ENCODE measurements around the gene ZNF593.

DNA sequence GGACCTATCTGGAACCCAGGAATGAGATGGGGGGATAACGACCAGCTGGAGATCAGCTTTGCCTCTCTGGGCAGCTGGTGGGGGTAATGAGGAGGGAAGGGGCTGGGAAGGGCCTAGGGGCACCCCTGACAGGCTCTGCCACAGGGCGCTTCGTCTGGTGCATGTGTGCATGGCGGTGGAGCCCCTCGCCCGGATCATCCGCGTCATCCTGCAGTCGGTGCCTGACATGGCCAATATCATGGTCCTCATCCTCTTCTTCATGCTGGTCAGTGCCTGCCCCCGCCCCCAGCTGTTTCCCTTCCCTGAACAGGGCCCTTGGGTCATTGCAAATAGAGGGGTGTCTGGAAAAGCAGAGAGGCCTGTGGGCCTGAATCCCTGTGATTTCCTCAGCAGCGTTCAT, 28.1 kb downstream of the ZNF593 start:
- TF ChIP-seq MAZ (IDR thresholded peaks at IDR 0.05; ENCODE audit: borderline replicate concordance, low read depth, low read length) (no peak), CTCF (IDR thresholded peaks at IDR 0.05) (no peak), BHLHE40 (IDR thresholded peaks at IDR 0.05; ENCODE audit: low read depth, low read length) (no peak), PHF8 (IDR thresholded peaks at IDR 0.05; ENCODE audit: borderline replicate concordance, low read depth) (no peak)
